Uterus (tissue), 4 donors: ENCODE results near the gene MSX1. TPM values are rescaled to one million over a fixed set of nuclear protein-coding genes. Genes with fewer than 3 reads are reported as not detected.
A peak's percentile ranks its signal among the peaks of the same experiment; 100 is the strongest.

Experiments
- DNase-seq, 2 donors: peaks; one replicate each; pipeline ENCODE4 v3.0.0-alpha.2; 2019 to 2020
- H3K27ac ChIP-seq, 2 donors: fragments of 200-600 bp; sonication (generic); 1 replicate in 1 of 2; 2 replicates in 1 of 2; pipeline ENCODE4 v1.5.1; 2016 to 2018
- H3K27me3 ChIP-seq, 2 donors: fragments of 200-600 bp; sonication (generic); one replicate each; pipeline ENCODE4 v1.5.1; 2018 to 2019; ENCODE audit warnings: control low read depth in 1 of 2
- H3K36me3 ChIP-seq, 2 donors: fragments of 200-600 bp; sonication (generic); one replicate each; pipeline ENCODE4 v1.5.1; 2019; ENCODE audit warnings: control low read depth in 1 of 2
- H3K4me1 ChIP-seq, 2 donors: fragments of 200-600 bp; sonication (generic); one replicate each; pipeline ENCODE4 v1.5.1; 2018 to 2019; ENCODE audit warnings: control low read depth in 1 of 2
- H3K4me3 ChIP-seq, 2 donors: fragments of 200-600 bp; sonication (generic); 1 replicate in 1 of 2; 2 replicates in 1 of 2; pipeline ENCODE4 v1.5.1; 2018 to 2019; ENCODE audit warnings: mild to moderate bottlenecking in 1 of 2
- H3K9me3 ChIP-seq, 2 donors: fragments of 200-600 bp; sonication (generic); one replicate each; pipeline ENCODE4 v1.5.1; 2019; ENCODE audit warnings: control low read depth in 1 of 2
- POLR2A ChIP-seq, 2 donors: fragments of 450-650 bp; IDR thresholded peaks; one replicate each; pipeline ENCODE4 v1.6.1; 2016; ENCODE audit warnings: antibody characterized with exemption in 2 of 2, mild to moderate bottlenecking in 1 of 2, moderate library complexity in 1 of 2
- intact Hi-C: fragments of 100-400 bp; cut with DNase I; formaldehyde crosslinking; loops from one replicate; pipeline ENCODE4 v1.15.1; 2023; ENCODE audit warnings: low total_unique reads
- total RNA-seq, 4 donors: library from RNA; depleted of rRNA in 3 of 4; stranded (reverse); fragments of >200 nt in 3 of 4; gene quantifications; one replicate each; pipeline versions ENCODE4 v1.1.0 to v1.2.4, GENCODE V29; 2014 to 2023
- TF ChIP-seq, protein P1 (sequence below), 4 experiments: fragments of 200-600 bp in 2 of 4; fragments of 450-650 bp in 2 of 4; sonication (generic) in 2 of 4; IDR thresholded peaks; one replicate each; pipeline ENCODE4 v1.5.1; 2016 to 2019; ENCODE audit warnings: antibody characterized with exemption in 4 of 4, mild to moderate bottlenecking in 2 of 4, moderate library complexity in 1 of 4
- donor health status: DM: yes; HTN: yes; CAD: no.

The MSX1 gene
- total RNA-seq = 10 to 100 TPM; 19.7 to 33.0 (median 23.8) TPM

DNA sequence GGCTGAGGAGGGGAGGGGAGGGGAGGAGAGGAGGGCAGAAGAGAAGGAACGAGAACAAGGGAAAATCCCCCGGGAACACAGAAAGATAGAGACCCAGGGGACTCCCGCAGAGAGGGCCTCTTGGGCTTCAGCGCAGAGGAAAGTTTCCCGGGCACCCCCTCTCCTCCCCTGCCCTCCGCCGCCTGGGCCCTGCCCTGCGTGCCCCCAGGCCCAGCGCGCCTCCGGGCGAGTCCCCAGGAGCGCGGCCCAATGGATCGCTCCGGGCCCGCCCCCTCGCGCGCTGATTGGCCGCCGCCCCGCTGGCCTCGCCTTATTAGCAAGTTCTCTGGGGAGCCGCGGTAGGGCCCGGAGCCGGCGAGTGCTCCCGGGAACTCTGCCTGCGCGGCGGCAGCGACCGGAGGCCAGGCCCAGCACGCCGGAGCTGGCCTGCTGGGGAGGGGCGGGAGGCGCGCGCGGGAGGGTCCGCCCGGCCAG lies at the start of gene MSX1:
TSS of gene MSX1 (plus strand) at position 341 of the 474 bp plus-strand sequence. CDS start 235 bp downstream, outside the sequence.
- intact Hi-C loops = loop anchor here (5.0 kb wide), 1 partner anchor 143 kb away; no protein-coding TSS in a partner anchor
- H3K9me3 ChIP-seq = no peaks in the 10 kb centered on the region
- H3K4me3 ChIP-seq = peak within 1 kb of the TSS; percentile 59 to 83
- H3K36me3 ChIP-seq = no peaks in the 10 kb centered on the region
- peak; percentile 94 to 98 for TF ChIP-seq POLR2A (IDR thresholded peaks at IDR 0.05)
- TF ChIP-seq, protein P1, sequence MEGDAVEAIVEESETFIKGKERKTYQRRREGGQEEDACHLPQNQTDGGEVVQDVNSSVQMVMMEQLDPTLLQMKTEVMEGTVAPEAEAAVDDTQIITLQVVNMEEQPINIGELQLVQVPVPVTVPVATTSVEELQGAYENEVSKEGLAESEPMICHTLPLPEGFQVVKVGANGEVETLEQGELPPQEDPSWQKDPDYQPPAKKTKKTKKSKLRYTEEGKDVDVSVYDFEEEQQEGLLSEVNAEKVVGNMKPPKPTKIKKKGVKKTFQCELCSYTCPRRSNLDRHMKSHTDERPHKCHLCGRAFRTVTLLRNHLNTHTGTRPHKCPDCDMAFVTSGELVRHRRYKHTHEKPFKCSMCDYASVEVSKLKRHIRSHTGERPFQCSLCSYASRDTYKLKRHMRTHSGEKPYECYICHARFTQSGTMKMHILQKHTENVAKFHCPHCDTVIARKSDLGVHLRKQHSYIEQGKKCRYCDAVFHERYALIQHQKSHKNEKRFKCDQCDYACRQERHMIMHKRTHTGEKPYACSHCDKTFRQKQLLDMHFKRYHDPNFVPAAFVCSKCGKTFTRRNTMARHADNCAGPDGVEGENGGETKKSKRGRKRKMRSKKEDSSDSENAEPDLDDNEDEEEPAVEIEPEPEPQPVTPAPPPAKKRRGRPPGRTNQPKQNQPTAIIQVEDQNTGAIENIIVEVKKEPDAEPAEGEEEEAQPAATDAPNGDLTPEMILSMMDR (IDR thresholded peaks at IDR 0.05) = peak in 1 of 4 experiments; percentile 10
- peak; percentile 87 to 92 for DNase-seq
- peak within 1 kb of the TSS; percentile 76 to 83 for H3K27ac ChIP-seq
- peaks cover 0 to 3% of the 10 kb centered on the region in 2 donors for H3K4me1 ChIP-seq
- peaks cover 7 to 35% of the 10 kb centered on the region in 2 donors for H3K27me3 ChIP-seq

GRCh38 chr4:4810092-4810774 lies 49.2 kb upstream of the MSX1 start:
- DNase-seq = no peak
- no peak overlapping the region for H3K4me3 ChIP-seq
- H3K27ac ChIP-seq = no peak overlapping the region
- intact Hi-C loops = no loop called here
- H3K27me3 ChIP-seq = no peaks in the 10 kb centered on the region
- no peaks in the 10 kb centered on the region for H3K9me3 ChIP-seq
- H3K4me1 ChIP-seq = no peaks in the 10 kb centered on the region
- H3K36me3 ChIP-seq = no peaks in the 10 kb centered on the region
- TF ChIP-seq POLR2A (IDR thresholded peaks at IDR 0.05) = no peak
- TF ChIP-seq, protein P1 (IDR thresholded peaks at IDR 0.05) = no peak

DNA sequence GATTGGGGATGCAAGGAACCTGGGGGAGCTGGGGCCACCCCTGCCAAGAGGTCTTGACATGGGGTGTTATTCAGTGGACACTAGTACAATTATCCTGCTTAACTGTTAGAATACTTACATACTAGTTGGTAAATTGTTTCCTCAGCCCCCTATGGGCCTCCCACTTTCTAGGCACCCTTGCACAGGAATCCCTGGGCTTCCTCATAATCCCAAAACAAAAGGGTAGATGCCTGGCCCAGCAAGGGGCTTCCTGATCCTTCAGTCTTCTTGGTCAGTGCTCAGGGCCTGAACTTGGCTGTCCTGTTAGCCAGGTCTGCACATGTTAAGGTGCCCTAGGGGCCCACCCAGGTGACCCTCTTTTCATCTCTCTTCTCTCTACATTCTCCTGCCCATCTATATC lies 48.7 kb upstream of the MSX1 start:
- no peak for TF ChIP-seq POLR2A (IDR thresholded peaks at IDR 0.05)
- TF ChIP-seq, protein P1 (IDR thresholded peaks at IDR 0.05) = no peak
- Histone ChIP-seq H3K27ac (no peak overlapping the region), H3K27me3 (no peaks in the 10 kb centered on the region), H3K36me3 (no peaks in the 10 kb centered on the region), H3K4me3 (no peak overlapping the region), H3K9me3 (no peaks in the 10 kb centered on the region), H3K4me1 (no peaks in the 10 kb centered on the region)
- no peak for DNase-seq
- intact Hi-C loops = no loop called here

DNA sequence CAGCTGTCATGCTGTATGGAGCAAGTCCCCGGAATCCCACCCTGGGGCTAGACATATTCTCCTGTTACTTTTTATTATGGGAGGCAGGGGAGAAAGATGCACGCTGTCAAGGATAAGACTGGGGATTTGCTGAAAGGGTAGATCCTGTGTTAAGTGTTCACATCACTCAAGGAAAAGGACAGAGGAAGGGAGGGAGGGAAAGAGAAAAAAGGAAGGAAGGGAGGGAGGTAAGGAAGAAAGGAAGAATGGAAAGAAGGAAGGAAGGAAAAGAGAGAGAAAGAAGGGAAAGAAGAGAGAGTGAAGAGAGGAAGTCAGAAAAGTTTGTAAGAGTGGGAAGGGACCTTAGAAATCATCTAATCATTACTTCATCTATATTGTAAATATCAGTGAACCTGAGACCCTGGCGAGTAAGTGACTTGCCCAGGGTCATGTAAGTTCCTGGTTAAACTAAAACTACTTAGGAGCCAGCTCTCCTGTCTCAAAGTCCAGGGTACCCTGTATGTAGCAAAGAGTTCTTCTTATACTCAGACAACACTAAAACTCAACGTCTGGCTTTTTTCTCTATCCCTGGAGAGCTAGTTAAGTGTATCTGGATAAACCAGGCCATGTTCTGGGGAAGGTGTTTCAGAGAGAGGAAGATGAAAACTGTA lies 47.2 kb upstream of the MSX1 start:
- TF ChIP-seq, protein P1 (IDR thresholded peaks at IDR 0.05) = no peak
- no peak for TF ChIP-seq POLR2A (IDR thresholded peaks at IDR 0.05)
- no peaks in the 10 kb centered on the region for H3K27me3 ChIP-seq
- intact Hi-C loops = no loop called here
- no peak overlapping the region for H3K27ac ChIP-seq
- H3K36me3 ChIP-seq = no peaks in the 10 kb centered on the region
- no peaks in the 10 kb centered on the region for H3K9me3 ChIP-seq
- no peak overlapping the region for H3K4me3 ChIP-seq
- H3K4me1 ChIP-seq = no peaks in the 10 kb centered on the region
- no peak for DNase-seq
